GM18520 (cell line): ENCODE measurements around the gene PREX1.

ENCODE experiments used
- ATAC-seq: cut with Tn5 transposase; IDR thresholded peaks from one replicate; pipeline ENCODE4 v1.9.1; 2021; ENCODE audit not compliant: unreplicated experiment

PREX1 gene

DNA sequence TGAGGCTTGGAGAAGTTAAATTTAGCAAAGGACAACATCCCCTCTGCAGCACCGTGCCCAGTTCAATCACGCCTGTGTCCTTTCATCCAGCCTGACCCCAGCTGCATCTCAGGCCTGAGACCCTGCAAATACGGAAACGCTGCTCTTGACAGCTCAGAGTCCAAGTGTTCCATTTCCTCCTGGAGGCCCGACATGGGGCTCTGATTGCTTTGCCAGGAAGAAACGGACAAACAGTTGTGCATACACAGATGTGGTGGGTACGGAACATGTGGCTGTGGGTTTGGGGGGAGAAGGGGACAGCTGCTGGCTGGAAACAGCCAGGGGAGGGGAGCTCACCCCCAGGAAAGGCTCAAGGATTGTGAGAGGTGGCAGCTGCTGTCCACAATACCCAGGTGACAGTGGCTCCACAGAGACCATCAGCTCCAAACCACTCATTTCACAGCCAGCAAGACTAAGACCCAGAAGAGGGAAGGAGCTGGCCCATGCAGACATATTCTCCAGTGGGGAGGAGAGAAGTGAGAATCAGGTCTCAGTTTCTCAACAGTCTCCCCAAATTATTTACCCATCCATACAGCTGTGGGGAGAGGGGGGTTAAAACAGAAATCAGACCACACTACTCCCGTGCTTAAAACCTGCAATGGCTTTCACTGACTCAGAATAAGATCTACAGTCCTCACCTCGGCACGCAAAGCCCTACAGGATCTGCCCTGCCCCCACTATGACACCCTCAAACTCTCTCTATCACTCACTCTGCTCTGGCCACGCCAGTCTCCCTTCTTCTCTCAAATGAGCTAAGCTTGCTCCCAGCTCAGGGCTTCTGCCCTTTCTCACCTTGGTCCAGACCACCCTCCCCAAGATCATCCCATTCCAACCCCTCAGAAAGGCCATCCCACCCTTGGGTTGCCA, 89.1 kb downstream of the PREX1 start:
- peak; percentile 36 for ATAC-seq

DNA sequence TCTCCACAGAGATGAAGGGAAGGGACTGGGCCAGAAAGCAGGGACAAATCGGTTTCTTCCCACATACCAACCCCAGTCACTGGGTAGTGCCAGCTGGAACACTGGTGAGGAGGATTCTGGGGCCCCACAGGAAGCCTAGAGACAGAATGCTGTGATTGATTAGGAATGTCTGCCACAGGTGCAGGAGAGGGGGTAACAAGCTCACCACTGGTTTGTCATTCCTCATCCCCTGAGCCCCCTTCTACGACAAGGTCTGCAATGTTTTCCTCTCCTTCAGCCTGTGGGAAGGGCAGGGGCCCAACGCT, 89.8 kb downstream of the PREX1 start:
- ATAC-seq: no peak

DNA sequence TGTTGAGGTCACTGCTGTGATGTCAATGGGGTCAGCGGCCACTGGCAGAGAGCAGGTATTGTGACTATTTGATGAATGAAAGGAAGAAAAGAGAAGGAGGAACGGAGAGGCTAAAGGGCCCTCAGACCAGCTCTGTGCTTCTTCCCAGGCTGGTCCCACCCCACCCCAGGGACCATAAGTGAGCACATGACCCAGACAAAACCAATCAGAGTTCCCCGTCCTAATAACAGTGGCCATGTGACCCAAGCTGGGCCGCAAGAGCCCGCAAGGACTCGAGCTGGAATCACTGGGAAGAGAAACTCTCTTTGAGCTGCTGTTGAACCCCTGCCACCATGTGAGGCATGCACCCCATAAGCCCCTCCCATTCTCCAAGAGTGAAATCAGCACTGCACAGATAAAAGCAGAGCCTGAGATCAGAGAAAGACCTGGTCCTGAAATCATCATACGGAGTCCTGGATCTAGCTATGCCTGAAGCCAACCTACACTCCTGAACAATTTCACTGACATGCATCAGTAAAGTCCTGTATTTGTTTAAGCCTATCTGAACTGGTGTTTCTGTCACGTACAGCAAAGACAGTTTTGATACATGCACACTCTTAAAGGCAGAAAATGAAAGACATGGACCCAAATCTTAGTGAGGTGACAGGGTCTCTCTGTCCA, 90.2 kb downstream of the PREX1 start:
- ATAC-seq: no peak

DNA sequence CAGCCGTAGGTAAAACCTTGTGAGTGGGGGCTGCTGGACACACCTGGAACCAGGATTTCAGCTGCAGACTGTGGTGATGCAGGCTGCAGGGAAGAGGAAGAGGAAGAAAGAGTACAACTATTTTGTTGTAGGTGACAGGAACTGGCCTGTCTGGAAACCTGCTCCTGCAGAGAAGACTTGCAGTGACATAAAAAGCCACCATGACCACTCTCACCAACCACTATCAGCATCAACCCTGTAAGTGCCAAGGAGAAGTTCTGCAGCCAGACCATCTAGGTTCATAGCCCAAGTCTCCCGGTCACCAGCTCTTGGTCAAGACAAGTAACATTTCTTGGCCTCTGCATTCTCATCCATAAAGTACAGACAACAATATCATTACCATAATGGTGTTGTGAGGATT, 91.2 kb downstream of the PREX1 start:
- ATAC-seq: no peak

DNA sequence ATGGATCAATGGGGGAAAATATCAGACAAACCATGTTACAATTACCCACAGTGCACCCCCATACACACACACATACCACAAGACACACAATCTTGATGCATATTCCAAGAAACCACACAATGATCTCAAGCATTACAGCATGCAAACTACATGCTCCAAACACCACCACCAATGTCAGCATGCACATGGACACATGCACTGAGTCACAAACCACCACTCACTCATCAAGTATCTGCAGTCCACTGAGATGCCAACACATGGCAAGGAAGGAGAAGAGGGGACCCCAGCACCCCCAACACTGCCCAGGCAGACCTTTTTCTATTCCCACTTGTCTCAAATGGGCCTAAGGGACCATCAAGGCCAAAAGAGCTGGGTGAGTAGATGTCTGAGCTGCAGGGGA, 91.6 kb downstream of the PREX1 start:
- no peak for ATAC-seq

DNA sequence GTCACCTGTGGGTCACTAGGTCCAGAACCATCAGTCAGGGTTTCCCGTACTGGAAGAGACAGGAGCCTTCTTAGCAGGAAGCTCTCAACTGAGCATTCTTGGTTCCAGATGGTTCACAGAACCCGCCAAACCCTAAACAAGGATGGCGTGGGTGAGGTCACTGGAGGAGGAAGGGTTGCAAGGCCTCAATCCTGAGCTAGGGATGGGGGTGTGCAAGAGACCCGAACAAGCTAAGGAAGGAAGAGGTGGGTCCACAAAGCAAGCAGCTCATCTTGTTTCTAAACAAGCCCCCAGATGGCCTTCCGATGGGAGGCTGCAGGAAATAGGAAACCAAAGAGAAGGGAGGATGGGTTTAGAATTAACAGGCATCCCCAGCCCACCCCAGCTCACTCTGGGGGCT, 92.7 kb downstream of the PREX1 start:
- ATAC-seq: no peak

DNA sequence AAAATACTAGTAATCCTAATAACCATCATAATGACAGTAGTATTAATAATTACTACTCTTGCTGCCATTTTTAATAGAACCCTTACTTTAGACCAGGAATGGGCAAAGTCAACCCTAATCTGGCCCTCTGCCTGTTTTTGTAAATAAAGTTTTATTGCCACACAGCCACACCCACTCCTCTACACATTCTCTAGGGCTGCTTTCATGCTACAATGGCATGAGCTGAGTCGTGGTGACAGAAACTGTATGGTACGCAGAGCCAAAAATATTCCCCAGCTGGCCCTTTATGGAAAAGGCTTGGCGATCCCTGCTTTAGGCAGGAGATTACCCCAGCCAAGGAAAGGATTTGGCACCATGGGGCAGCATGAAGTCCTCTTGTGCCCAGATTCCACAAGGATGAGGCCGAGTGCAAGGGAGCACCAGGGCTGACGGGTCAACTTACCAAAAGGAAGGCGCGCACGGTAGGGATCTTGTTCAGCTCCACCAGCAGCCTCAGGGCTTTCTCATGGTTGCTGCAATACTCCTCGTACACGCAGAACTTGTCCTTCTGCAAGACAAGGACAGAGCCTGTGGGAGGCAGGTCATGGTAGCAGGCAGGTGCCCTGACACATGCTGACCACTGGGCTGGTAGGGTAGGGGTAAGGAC, 93.6 kb downstream of the PREX1 start:
- no peak for ATAC-seq

DNA sequence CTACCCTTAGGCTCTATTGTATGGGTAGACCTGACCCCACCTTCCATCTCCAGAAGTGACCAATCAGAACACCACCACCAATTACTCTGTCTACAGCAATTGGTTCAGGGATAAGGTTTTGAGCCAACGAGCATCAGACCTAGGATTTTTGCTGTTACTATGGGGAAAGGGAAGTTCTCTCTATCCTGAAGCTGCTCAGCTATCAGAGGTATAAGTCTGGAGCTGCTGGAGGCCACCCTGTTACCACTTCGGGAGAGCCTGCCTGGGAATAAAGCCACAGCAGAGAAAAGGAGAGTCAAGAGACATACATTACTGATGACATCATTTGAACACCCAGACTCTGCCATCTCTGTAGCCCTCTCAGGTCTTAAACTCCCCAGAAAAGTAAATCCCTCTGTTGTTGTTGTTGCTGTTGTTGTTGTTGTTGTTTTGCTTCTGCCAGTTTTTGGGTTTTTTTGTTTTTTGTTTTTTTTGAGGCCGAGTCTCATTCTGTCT, 94.5 kb downstream of the PREX1 start:
- ATAC-seq: no peak

DNA sequence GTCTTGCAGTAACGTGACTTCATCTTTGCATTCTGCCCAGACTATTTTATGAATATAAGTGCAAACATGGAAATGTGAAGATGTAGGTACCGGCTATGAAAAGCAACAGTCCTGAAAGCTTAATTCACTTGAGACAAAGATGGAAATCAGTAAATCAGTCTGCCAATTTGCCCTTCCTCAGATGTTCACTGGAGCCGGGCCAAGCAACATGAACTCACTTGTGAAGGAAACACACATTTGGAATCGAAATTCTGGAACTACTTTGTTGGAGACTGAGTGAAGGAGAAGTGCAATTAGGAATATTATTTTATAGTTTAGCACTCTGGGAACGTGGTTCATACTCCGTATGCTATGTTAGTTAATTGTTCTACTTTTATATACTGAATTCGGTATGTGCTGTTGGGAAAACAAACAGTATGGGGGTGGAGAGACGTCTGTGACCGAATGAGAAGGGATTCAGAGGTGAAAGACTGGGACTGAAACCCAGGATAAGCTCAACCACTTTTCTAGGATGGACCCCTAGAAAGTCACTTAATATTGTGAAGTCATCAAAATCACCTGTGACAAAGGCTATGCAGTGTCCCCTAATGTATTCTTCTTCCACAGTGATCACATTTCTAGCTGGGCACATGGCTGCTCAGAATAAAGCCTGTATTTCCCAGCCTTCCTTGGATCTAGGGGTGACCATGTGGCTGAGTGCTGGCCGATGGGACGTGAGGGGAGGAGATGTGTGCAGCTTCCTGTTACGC, 95.5 kb downstream of the PREX1 start:
- no peak for ATAC-seq

DNA sequence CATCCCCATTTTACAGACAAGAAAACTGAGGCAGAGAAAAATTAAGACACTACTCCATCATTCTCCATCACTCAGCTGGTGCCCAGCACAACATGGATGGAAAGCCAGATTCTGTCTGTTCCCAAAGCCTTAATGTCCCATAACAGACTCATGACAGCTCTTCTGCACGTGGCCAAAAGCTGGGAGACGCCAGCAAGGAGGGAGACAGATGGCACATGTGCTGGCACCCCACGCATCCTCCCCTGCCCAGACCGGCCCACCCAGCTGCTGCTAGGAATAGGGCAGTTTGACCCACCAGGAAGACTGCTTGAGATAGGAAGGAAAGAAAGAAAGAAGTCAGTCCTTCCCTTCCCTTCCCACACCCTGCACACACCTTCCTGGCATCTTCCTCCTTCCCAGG, 96.3 kb downstream of the PREX1 start:
- no peak for ATAC-seq

DNA sequence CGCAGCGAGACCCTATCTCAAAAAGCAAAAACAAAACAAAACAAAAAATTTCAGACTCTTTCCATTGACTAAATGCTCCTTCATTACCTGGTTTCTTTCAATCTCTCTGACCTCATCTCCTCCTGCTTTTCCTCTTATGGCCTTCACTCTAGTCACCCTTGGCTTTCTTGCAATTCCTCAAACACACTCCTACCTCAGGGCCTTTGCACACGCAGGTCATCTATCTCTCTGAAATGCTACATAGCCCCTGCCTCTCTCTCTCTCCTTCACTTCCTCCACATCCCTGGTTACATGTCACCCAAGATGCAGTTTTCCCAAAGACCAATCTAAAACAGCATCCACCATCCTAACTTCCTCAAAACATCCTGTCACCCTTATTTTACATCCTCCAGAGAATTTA, 96.8 kb downstream of the PREX1 start:
- ATAC-seq: no peak

DNA sequence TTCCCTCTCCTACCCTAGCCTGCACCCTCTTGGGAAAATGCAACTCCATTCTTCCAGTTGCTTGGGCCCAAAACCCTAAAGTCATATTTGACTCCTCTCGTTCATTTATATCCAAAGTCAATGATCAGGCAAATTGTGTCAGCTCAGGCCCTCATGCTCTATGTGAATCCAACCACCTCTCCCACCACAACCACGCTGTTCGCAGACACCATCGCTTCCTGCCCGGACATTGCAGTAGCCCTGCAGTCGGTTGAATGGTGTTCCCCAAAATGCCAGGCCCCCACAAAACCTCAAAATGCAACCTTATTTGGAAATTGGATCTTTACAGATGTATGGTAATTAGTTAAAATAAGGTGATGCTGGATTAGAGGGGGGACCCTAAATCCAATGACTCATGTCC, 98.3 kb downstream of the PREX1 start:
- no peak for ATAC-seq

DNA sequence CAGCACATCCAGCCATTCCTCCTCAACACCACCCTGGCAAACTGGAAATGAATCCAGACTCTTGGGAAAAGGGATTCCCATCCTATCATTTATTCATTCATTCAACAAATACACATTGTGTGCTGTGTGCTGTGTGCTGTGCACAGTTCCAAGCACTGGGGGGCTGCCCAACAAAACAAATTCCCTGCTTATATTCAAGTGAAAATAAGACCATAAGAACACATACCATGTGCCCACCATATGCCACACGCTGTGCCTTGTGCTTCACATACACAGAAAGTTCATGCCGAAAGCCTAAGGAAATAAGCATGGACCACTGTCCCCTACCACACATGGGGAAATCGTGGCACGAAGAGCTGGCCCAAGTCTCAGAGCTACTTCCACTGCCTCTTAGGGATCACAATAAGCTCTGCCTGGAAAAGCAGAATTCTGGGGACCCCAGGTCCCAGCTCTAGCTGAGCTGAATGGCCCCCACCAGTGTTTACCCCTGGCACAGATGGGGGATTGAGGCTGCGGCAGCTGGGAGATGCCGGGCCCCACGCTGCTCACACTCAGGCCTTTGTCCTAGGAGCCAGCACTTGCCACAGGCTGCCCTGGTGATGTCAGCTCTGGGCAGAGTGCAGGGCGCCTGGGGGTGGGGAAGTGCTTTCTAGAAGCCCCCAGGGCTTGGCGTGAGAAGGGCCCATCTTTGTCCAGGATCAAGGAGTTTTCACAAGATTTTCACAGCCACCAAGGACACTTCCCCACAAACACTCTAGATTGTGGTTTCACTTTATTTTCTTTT, 99.6 kb downstream of the PREX1 start:
- no peak for ATAC-seq

DNA sequence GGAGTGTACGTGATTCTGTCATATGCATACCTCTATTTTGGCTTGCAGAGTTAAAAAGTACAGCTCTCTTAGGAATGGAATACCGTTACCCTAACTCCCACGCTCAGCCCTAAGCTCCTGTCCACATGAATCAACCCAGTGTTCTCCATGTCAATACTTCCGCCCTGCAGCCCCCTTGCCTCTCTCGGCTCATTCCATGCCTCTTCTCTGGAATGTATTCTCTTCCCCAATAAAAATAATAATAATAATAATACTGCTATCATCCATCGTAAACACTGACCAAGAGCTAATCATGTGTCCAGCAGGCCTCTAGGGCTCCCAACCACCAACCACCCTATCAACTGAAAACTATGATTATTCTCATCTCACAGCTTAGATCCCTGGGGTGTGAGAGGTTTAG, 100.6 kb downstream of the PREX1 start:
- ATAC-seq: no peak

DNA sequence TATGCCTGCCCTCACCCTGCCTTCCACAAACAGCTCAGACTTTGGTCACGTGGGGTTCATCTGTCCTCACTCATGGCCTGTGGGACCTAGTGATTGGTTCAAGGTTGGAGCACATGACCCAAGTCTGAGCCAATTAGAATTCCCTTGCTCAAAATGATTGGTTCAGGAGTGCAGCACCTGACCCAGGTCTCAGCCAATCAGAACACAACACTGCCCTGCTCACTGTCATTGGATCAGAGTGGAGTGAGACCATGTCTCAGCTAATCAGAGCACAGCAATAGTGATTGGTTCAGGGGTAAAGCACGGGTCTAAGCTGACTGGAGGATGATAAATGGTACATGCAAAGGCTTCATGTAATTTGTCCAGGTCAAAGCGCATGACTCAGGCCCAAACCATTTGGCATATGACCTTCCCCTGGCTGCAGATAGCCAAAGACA, 102.2 kb downstream of the PREX1 start:
- ATAC-seq: no peak

DNA sequence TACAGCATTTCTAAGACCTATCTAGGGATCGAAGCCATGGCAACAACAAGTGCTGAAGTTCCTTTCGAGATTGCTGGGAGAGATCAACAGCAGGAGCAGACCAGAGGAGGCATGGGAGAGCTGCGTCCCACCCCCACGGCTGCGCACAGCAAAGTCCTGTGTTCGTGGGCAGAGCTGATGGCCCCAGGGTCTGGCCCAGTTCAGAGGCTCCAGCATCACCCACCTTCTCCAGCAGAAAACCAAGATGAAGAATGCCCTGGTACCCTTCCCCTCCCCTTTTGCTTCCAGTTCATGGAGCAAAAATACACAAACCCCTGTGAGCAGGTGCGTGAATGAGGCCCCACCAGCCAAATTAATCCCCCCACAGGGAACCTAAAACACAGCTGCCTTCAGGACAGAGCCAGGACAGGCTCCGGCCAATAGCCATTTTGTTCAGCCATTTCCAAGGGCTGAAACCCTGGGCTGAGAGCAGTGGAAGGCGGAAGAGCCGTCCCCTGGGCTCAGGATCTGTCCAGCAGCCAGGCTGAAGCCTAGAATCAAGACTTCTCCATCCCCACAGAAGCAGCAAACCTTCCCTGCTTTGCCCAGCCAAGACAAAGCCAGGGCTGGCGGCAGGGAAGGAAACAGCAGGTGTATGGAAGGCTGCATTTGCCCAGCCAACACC, 102.8 kb downstream of the PREX1 start:
- ATAC-seq: no peak

DNA sequence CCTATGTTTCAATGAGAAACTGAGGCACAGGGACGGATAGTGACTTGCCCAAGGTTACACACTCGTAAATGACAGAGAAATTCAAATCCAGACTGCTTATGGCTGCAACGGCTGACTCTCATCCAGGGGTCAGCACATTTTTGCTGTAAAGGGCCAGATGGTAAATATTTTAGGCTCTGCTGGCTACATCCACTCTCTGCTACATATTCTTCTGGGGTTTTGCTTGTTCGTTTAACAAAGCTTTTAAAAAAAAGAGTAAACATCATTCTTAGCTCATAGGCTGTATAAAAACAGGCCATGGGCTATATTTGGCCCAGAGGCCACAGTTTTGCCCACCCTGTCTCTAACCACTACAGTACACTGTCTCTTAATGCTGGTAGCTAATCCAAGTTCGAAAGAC, 103.4 kb downstream of the PREX1 start:
- no peak for ATAC-seq

DNA sequence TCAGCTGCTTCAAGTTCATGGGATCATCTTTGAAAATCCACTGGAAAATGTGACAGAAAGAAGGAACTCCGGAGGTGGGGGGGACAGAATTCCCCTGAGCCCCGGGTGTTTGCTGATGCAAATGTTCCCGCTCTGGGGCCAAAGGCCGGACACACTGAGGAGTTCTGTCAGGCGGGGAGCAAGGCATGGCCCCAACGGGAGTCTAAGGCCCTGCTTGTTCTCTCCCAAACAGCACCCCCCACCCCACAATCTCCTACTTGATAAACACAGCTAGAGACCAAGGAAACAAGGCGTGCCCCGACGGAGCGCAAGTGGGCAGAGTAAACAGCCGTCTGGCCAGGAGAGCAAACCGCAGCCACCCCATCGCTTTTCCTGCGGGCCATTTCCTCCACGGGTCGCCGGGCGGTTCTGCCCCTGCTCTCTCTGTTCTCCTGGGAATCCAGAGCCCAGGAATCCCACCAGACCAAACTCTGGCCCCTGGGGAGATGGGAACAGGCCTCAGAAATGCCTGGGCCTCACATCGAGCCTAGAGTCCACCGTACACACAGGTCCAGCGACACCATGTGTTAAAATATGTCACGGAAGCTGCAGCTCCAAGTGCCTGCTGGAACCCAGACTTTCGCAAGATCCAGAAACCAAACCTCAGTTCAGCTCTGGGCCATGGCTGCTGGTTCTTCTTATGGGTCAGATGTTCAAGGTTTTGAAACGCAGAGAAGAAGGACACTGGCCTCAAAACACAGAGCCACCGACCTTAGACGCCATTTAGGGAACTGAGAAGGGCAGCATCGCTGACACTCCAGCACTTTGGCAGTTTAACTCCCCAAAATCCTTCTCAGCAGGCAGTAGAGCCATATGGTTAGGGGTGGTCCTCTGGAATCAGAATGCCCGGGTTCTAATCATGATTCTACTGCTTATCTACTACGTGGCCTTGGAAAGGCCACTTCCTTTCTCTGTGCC, 104.2 kb downstream of the PREX1 start:
- ATAC-seq: no peak

DNA sequence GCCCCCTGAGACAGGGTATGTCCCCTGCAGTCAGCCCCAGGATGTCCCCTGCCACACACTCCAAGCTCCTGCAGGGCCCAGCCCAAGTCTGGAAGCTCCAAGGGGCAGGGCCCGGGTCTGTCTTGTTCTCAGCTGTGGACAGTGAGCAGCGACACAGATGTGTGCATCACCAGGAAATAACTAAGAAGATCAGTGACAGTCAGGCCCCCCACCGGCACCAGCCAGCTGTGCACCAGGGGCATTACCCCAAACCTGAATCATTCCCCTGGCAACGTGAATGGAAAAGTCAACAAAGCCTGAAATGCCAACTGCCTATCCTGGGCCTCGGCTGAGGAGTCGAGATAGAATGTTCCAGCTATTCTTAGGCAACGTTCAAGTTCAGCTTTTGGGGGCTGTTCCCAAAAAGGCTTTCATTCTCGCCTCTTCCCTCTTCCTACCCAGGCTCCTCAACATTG, 105.0 kb downstream of the PREX1 start:
- ATAC-seq: no peak
